Upper lobe of left lung (tissue), 6 donors: ENCODE measurements around the gene SOCS7. TPM values are rescaled to one million over a fixed set of nuclear protein-coding genes. Genes with fewer than 3 reads are reported as not detected.

ENCODE experiments used
- total RNA-seq, 6 donors: library from RNA; depleted of rRNA in 4 of 6; stranded (reverse); fragments of >200 nt in 4 of 6; gene quantifications; one replicate each; pipeline versions ENCODE4 v1.1.0 to v1.2.1, GENCODE V29; 2016 to 2021
- donor health status: DM: no; HTN: no; CAD: no; lungs with moderate emphysema.
- donor health status: DM: no; HTN: yes; CAD: no; lungs with severe emphysema.

SOCS7 gene
- total RNA-seq, 6 donors from 2014 or later: 17.5 to 40.4 (median 23.3) TPM

Other genes with a start within 250 kb of the SOCS7 start
- gene TBC1D3E, start 223.9 kb upstream of the SOCS7 start, total RNA-seq: not detected
- not detected for gene TBC1D3, start 159.3 kb upstream of the SOCS7 start, total RNA-seq
- gene MRPL45, start 54.7 kb upstream of the SOCS7 start, total RNA-seq: 10 to 100 TPM in 5 of 6 donors, 1 to 10 TPM in 1; 5.7 to 28.9 (median 25.2) TPM
- under 1 TPM in 5 of 6 donors, not detected in 1; under 0.01 to 0.30 (median 0.09) TPM for gene GPR179, start 7.9 kb upstream of the SOCS7 start, total RNA-seq
- gene ARHGAP23, start 76.6 kb downstream of the SOCS7 start, total RNA-seq: 100 to 1,000 TPM in 1 of 6 donors, 10 to 100 TPM in 5; 30.4 to 104 (median 70.1) TPM